ENCODE results near the gene C5. TPM values are rescaled to one million over a fixed set of nuclear protein-coding genes. Genes with fewer than 3 reads are reported as not detected.

The C5 gene
- total RNA-seq, 1 experiment from 2014 or later, result 0.66 TPM

- no peaks in the 10 kb centered on the region for H3K4me1 ChIP-seq (ENCODE audit: control insufficient read depth in 1 of 2, insufficient read depth in 2 of 2, low read length in 2 of 2)
- no peaks in the 10 kb centered on the region for H3K36me3 ChIP-seq (ENCODE audit: control insufficient read depth in 1 of 2, insufficient read depth in 2 of 2, low read length in 2 of 2)
- no peak overlapping the region for H3K9ac ChIP-seq (ENCODE audit: low read length)
- CTCF ChIA-PET, result no interaction called here
- BruUV-seq (replicated peaks), result no TSS peak
- no peak overlapping the region for H3K4me2 ChIP-seq (ENCODE audit: low read length)
- RAD21 ChIA-PET (ENCODE audit: low non-redundant PET in 1 of 2, low total read pairs in 2 of 2, uncharacterized antibody in 2 of 2, unreplicated experiment in 2 of 2), result no interaction called here
- no peaks in the 10 kb centered on the region for H4K20me1 ChIP-seq (ENCODE audit: insufficient read depth)
- TF ChIP-seq TCF7L2 (IDR thresholded peaks at IDR 0.05; ENCODE audit: borderline replicate concordance, extremely low read depth, insufficient read depth, insufficient read length) (no peak), JUND (IDR thresholded peaks at IDR 0.05) (no peak)
- no peak overlapping the region for H2AFZ ChIP-seq (ENCODE audit: low read depth, low read length, poor library complexity, severe bottlenecking)
- no peaks in the 10 kb centered on the region for H3K27me3 ChIP-seq (ENCODE audit: insufficient read depth, low read length)
- H3K9me2 ChIP-seq (ENCODE audit: insufficient read depth), result no peaks in the 10 kb centered on the region
- intact Hi-C loops (cut with micrococcal nuclease), result no loop called here
- no peaks in the 10 kb centered on the region for H3K9me3 ChIP-seq (ENCODE audit: control insufficient read depth in 1 of 2, insufficient read depth in 1 of 2, low read depth in 1 of 2, low read length in 2 of 2)
- no peaks in the 10 kb centered on the region for H3K79me2 ChIP-seq (ENCODE audit: insufficient read depth, low read length)
- no peak for DNase-seq (ENCODE audit: low read depth, low spot score)
- POLR2A ChIA-PET, result no interaction called here
- H3K4me3 ChIP-seq (replicated peaks in 1 of 2; ENCODE audit: low read depth in 1 of 2, low read length in 2 of 2), result no peak overlapping the region
- ATAC-seq, result no peak
- H3K27ac ChIP-seq (ENCODE audit: low read depth, low read length), result no peak overlapping the region
These were observed 72.8 kb downstream of the C5 start for GRCh38 chr9:120977321-120977720.

- intact Hi-C loops (cut with micrococcal nuclease), result no loop called here
- no peak overlapping the region for H3K4me2 ChIP-seq (ENCODE audit: low read length)
- H3K9ac ChIP-seq (ENCODE audit: low read length), result no peak overlapping the region
- no peaks in the 10 kb centered on the region for H3K9me3 ChIP-seq (ENCODE audit: control insufficient read depth in 1 of 2, insufficient read depth in 1 of 2, low read depth in 1 of 2, low read length in 2 of 2)
- H3K4me1 ChIP-seq (ENCODE audit: control insufficient read depth in 1 of 2, insufficient read depth in 2 of 2, low read length in 2 of 2), result no peaks in the 10 kb centered on the region
- no peak for TF ChIP-seq FOSL1 (IDR thresholded peaks at IDR 0.05; ENCODE audit: low read depth)
- TF ChIP-seq EZH2 (IDR thresholded peaks at IDR 0.05), result no peak
- no peak for TF ChIP-seq REST (IDR thresholded peaks at IDR 0.05; ENCODE audit: low read depth)
- TF ChIP-seq RAD21 (IDR thresholded peaks at IDR 0.05; ENCODE audit: low read depth), result no peak
- TF ChIP-seq EGR1 (IDR thresholded peaks at IDR 0.05; ENCODE audit: low read depth), result no peak
- no peak for TF ChIP-seq MAX (IDR thresholded peaks at IDR 0.05)
- TF ChIP-seq TCF7L2 (IDR thresholded peaks at IDR 0.05; ENCODE audit: borderline replicate concordance, extremely low read depth, insufficient read depth, insufficient read length), result no peak
- TF ChIP-seq POLR2AphosphoS5 (IDR thresholded peaks at IDR 0.05; ENCODE audit: low read depth, low read length), result no peak
- no peak for TF ChIP-seq SP1 (IDR thresholded peaks at IDR 0.05; ENCODE audit: low read depth)
- no peak for ATAC-seq
- RAD21 ChIA-PET (ENCODE audit: low non-redundant PET in 1 of 2, low total read pairs in 2 of 2, uncharacterized antibody in 2 of 2, unreplicated experiment in 2 of 2), result no interaction called here
- no peak overlapping the region for H3K27ac ChIP-seq (ENCODE audit: low read depth, low read length)
- H2AFZ ChIP-seq (ENCODE audit: low read depth, low read length, poor library complexity, severe bottlenecking), result no peak overlapping the region
- no peaks in the 10 kb centered on the region for H3K9me2 ChIP-seq (ENCODE audit: insufficient read depth)
- no peak overlapping the region for H3K4me3 ChIP-seq (replicated peaks in 1 of 2; ENCODE audit: low read depth in 1 of 2, low read length in 2 of 2)
- no peaks in the 10 kb centered on the region for H3K27me3 ChIP-seq (ENCODE audit: insufficient read depth, low read length)
- no peaks in the 10 kb centered on the region for H3K79me2 ChIP-seq (ENCODE audit: insufficient read depth, low read length)
- DNase-seq (ENCODE audit: low read depth, low spot score), result no peak
- POLR2A ChIA-PET, result no interaction called here
- no peaks in the 10 kb centered on the region for H3K36me3 ChIP-seq (ENCODE audit: control insufficient read depth in 1 of 2, insufficient read depth in 2 of 2, low read length in 2 of 2)
- CTCF ChIA-PET, result no interaction called here
- H4K20me1 ChIP-seq (ENCODE audit: insufficient read depth), result no peaks in the 10 kb centered on the region
- BruUV-seq (replicated peaks), result no TSS peak
These were observed 75.2 kb downstream of the C5 start for GRCh38 chr9:120974921-120975320.

Measured in HCT116 (cell line).